ENCODE measurements around the gene MYO3A. TPM values are rescaled to one million over a fixed set of nuclear protein-coding genes. Genes with fewer than 3 reads are reported as not detected.

The MYO3A gene
- total and polyA plus RNA-seq, 2 donors (not counting 1 experiment from before 2014, with no cell fraction given): 0.27 to 1.4 TPM

DNA sequence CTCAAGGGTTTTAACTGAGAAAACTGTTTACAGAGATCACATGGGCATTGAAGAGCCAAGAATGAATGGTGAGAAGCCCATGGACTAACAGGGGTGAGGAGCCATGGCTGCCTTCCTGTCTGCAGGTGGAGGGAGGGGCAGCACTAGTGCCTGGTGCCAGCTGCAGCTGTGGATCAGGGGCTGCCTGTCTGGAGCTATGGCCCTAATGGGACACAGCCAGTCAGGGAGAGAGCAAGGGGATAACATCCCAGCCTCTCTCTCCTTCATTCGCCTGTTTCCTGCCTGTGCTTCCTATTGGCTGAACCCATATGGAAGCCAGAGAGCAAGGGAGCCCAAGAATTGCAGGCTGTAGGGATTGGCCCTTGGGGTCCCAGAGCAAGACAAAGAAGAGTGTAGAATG, 156.7 kb downstream of the MYO3A start:
- DNase-seq: no peak
- Mint-ChIP-seq H3K27me3 (peaks cover 14% of the 10 kb centered on the region), H3K27ac (no peak overlapping the region), H3K4me3 (no peak overlapping the region), H3K9me3 (ENCODE audit: insufficient read depth) (no peaks in the 10 kb centered on the region), H3K4me1 (no peaks in the 10 kb centered on the region)
- no peaks in the 10 kb centered on the region for H3K4me1 ChIP-seq (ENCODE audit: control insufficient read depth in 2 of 2, insufficient read depth in 2 of 2, low read length in 2 of 2)
- POLR2A ChIA-PET: no interaction called here
- H2AFZ ChIP-seq (ENCODE audit: insufficient read depth, low read depth, low read length, poor library complexity, severe bottlenecking): no peak overlapping the region
- CTCF ChIA-PET: no interaction called here
- H3K36me3 ChIP-seq (replicated peaks in 1 of 2; ENCODE audit: control extremely low read depth in 1 of 2, control insufficient read depth in 1 of 2, extremely low read depth in 1 of 2, insufficient read depth in 2 of 2, low read length in 1 of 2): no peaks in the 10 kb centered on the region
- H3K4me2 ChIP-seq (replicated peaks; ENCODE audit: low read depth, low read length, poor library complexity, severe bottlenecking): no peak overlapping the region
- no peaks in the 10 kb centered on the region for H4K20me1 ChIP-seq (ENCODE audit: control insufficient read depth, insufficient read depth, low read length, poor library complexity, severe bottlenecking)
- no peak overlapping the region for H3K27ac ChIP-seq (ENCODE audit: low read length in 2 of 2)
- no peak overlapping the region for H3K9ac ChIP-seq (ENCODE audit: low read length)
- no CpG with 5 or more reads among the region's 1 CpG for WGBS (ENCODE audit: insufficient coverage)
- H3K27me3 ChIP-seq (replicated peaks in 1 of 4; ENCODE audit: control extremely low read depth in 1 of 4, control insufficient read depth in 3 of 4, insufficient read depth in 4 of 4, low read length in 3 of 4): no peaks in the 10 kb centered on the region
- intact Hi-C loops (cut with micrococcal nuclease): no loop called here
- H3K79me2 ChIP-seq (ENCODE audit: control insufficient read depth, insufficient read depth, low read length): no peaks in the 10 kb centered on the region
- no peaks in the 10 kb centered on the region for H3K9me3 ChIP-seq (ENCODE audit: control extremely low read depth in 1 of 3, control insufficient read depth in 2 of 3, insufficient read depth in 1 of 3, low read length in 2 of 3)
- no peak for ATAC-seq (ENCODE audit: low read depth)
- no peak for TF ChIP-seq EZH2 (IDR thresholded peaks at IDR 0.05; ENCODE audit: borderline replicate concordance, insufficient read depth, low read depth, low read length, poor library complexity, severe bottlenecking)
- TF ChIP-seq, protein P1, sequence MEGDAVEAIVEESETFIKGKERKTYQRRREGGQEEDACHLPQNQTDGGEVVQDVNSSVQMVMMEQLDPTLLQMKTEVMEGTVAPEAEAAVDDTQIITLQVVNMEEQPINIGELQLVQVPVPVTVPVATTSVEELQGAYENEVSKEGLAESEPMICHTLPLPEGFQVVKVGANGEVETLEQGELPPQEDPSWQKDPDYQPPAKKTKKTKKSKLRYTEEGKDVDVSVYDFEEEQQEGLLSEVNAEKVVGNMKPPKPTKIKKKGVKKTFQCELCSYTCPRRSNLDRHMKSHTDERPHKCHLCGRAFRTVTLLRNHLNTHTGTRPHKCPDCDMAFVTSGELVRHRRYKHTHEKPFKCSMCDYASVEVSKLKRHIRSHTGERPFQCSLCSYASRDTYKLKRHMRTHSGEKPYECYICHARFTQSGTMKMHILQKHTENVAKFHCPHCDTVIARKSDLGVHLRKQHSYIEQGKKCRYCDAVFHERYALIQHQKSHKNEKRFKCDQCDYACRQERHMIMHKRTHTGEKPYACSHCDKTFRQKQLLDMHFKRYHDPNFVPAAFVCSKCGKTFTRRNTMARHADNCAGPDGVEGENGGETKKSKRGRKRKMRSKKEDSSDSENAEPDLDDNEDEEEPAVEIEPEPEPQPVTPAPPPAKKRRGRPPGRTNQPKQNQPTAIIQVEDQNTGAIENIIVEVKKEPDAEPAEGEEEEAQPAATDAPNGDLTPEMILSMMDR (IDR thresholded peaks at IDR 0.05): no peak
- no peak overlapping the region for H3K4me3 ChIP-seq (ENCODE audit: control extremely low read depth in 1 of 5, extremely low read depth in 1 of 5, insufficient read depth in 1 of 5, low read depth in 2 of 5, low read length in 4 of 5)

DNA sequence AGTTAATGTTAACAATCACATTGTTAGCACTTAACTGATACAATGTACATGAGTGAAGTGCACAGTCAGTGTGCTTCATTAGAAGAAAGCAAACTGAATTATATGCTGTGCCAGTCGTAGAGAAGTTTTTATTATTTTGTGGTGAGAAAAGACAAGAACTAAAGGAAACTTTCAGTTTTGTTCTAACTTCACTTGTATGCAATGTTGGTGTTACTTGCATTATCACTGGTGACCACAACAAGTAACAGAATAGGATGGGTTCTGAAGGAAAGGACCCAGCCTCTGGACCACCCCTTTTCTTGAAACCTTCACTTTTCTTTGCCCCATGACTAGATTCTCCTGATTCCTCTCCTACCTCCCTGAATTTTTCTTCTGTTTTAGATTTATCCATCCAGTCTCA, 159.2 kb downstream of the MYO3A start:
- TF ChIP-seq EZH2 (IDR thresholded peaks at IDR 0.05; ENCODE audit: borderline replicate concordance, insufficient read depth, low read depth, low read length, poor library complexity, severe bottlenecking): no peak
- TF ChIP-seq, protein P1 (IDR thresholded peaks at IDR 0.05): no peak
- Histone ChIP-seq H3K9me3 (ENCODE audit: control extremely low read depth in 1 of 3, control insufficient read depth in 2 of 3, insufficient read depth in 1 of 3, low read length in 2 of 3) (peaks cover 0 to 1% (median 0%) of the 10 kb centered on the region in 3 donors), H3K27ac (ENCODE audit: low read length in 2 of 2) (no peak overlapping the region), H3K9ac (ENCODE audit: low read length) (no peak overlapping the region), H2AFZ (ENCODE audit: insufficient read depth, low read depth, low read length, poor library complexity, severe bottlenecking) (no peak overlapping the region), H3K27me3 (replicated peaks in 1 of 4; ENCODE audit: control extremely low read depth in 1 of 4, control insufficient read depth in 3 of 4, insufficient read depth in 4 of 4, low read length in 3 of 4) (no peaks in the 10 kb centered on the region), H4K20me1 (ENCODE audit: control insufficient read depth, insufficient read depth, low read length, poor library complexity, severe bottlenecking) (no peaks in the 10 kb centered on the region), H3K79me2 (ENCODE audit: control insufficient read depth, insufficient read depth, low read length) (no peaks in the 10 kb centered on the region), H3K4me2 (replicated peaks; ENCODE audit: low read depth, low read length, poor library complexity, severe bottlenecking) (no peak overlapping the region), H3K4me3 (ENCODE audit: control extremely low read depth in 1 of 5, extremely low read depth in 1 of 5, insufficient read depth in 1 of 5, low read depth in 2 of 5, low read length in 4 of 5) (no peak overlapping the region), H3K4me1 (ENCODE audit: control insufficient read depth in 2 of 2, insufficient read depth in 2 of 2, low read length in 2 of 2) (no peaks in the 10 kb centered on the region), H3K36me3 (replicated peaks in 1 of 2; ENCODE audit: control extremely low read depth in 1 of 2, control insufficient read depth in 1 of 2, extremely low read depth in 1 of 2, insufficient read depth in 2 of 2, low read length in 1 of 2) (no peaks in the 10 kb centered on the region)
- Mint-ChIP-seq H3K27me3 (no peaks in the 10 kb centered on the region), H3K4me1 (no peaks in the 10 kb centered on the region), H3K27ac (no peak overlapping the region), H3K4me3 (no peak overlapping the region), H3K9me3 (ENCODE audit: insufficient read depth) (peaks cover 2% of the 10 kb centered on the region)
- intact Hi-C loops (cut with micrococcal nuclease): no loop called here
- no peak for ATAC-seq (ENCODE audit: low read depth)
- 80% methylated on average over 1 of the region's 1 CpG for WGBS (ENCODE audit: insufficient coverage)
- DNase-seq: no peak
- POLR2A ChIA-PET: no interaction called here
- CTCF ChIA-PET: no interaction called here

All from B cell (primary cell).